Mucosa of rectum (tissue), 2 donors: ENCODE data around the gene PLEKHF1.
A peak's percentile ranks its signal among the peaks of the same experiment; 100 is the strongest.
"Not testable (repeated sequence)": the region's sequence is repeated elsewhere in the genome, so short reads cannot be mapped to it uniquely, and the experiment has no call there.

ENCODE experiments used
- H3K27ac ChIP-seq, 2 donors: one replicate each; pipeline ENCODE4 v1.7.0; 2013; ENCODE audit warnings: inconsistent platforms in 2 of 2, low read depth in 2 of 2, low read length in 2 of 2
- H3K27me3 ChIP-seq, 2 donors: one replicate each; pipeline ENCODE4 v1.7.0; 2013; ENCODE audit warnings: low read length in 2 of 2; ENCODE audit not compliant: control insufficient read depth in 2 of 2, insufficient read depth in 2 of 2
- H3K36me3 ChIP-seq, 2 donors: one replicate each; pipeline ENCODE4 v1.7.0; 2013; ENCODE audit warnings: low read length in 2 of 2; ENCODE audit not compliant: control insufficient read depth in 2 of 2, insufficient read depth in 2 of 2
- H3K4me1 ChIP-seq, 2 donors: one replicate each; pipeline ENCODE4 v1.7.0; 2013; ENCODE audit warnings: low read length in 2 of 2, mild to moderate bottlenecking in 1 of 2; ENCODE audit not compliant: control insufficient read depth in 2 of 2, insufficient read depth in 2 of 2
- H3K4me3 ChIP-seq, 2 donors: one replicate each; pipeline ENCODE4 v1.7.0; 2013; ENCODE audit warnings: low read length in 2 of 2
- H3K9ac ChIP-seq, 2 donors: one replicate each; pipeline ENCODE4 v1.7.0; 2013; ENCODE audit warnings: low read length in 2 of 2, low read depth in 1 of 2, mild to moderate bottlenecking in 1 of 2
- H3K9me3 ChIP-seq, 2 donors: one replicate each; pipeline ENCODE4 v1.7.0; 2013; ENCODE audit warnings: low read length in 2 of 2; ENCODE audit not compliant: control insufficient read depth in 2 of 2
- donor health status: healthy.
- donor health status: Normal muscosa, but diverticular disease.

The PLEKHF1 gene

GRCh38 chr19:29624489-29625185 lies 40.6 kb upstream of the PLEKHF1 start:
- no peak overlapping the region for H3K4me3 ChIP-seq
- H3K9ac ChIP-seq = no peak overlapping the region
- no peaks in the 10 kb centered on the region for H3K27me3 ChIP-seq
- H3K36me3 ChIP-seq = no peaks in the 10 kb centered on the region
- no peaks in the 10 kb centered on the region for H3K4me1 ChIP-seq
- peak overlapping the region in 1 of 2 donors; percentile 23 for H3K27ac ChIP-seq
- no peaks in the 10 kb centered on the region for H3K9me3 ChIP-seq

- Histone ChIP-seq H3K27ac (no peak overlapping the region), H3K27me3 (no peaks in the 10 kb centered on the region), H3K9ac (no peak overlapping the region)
Observed at GRCh38 chr19:29625186-29625651, 40.0 kb upstream of the PLEKHF1 start.

GRCh38 chr19:29626386-29626785 lies 38.9 kb upstream of the PLEKHF1 start:
- no peak overlapping the region for H3K9ac ChIP-seq
- H3K4me3 ChIP-seq = no peak overlapping the region
- no peaks in the 10 kb centered on the region for H3K27me3 ChIP-seq
- no peaks in the 10 kb centered on the region for H3K9me3 ChIP-seq
- H3K27ac ChIP-seq = no peak overlapping the region
- H3K36me3 ChIP-seq = no peaks in the 10 kb centered on the region
- H3K4me1 ChIP-seq = no peaks in the 10 kb centered on the region

More at GRCh38 chr19:29625186-29625651, 40.0 kb upstream of the PLEKHF1 start:
- Histone ChIP-seq H3K4me1 (no peaks in the 10 kb centered on the region), H3K9me3 (no peaks in the 10 kb centered on the region), H3K36me3 (no peaks in the 10 kb centered on the region), H3K4me3 (no peak overlapping the region)

- H3K9ac ChIP-seq, H3K4me3 ChIP-seq, H3K4me1 ChIP-seq, H3K9me3 ChIP-seq, H3K36me3 ChIP-seq, H3K27me3 ChIP-seq, H3K27ac ChIP-seq: not testable (repeated sequence)
Observed at GRCh38 chr19:29626832-29627231, 38.4 kb upstream of the PLEKHF1 start.

GRCh38 chr19:29628661-29629385 lies 36.4 kb upstream of the PLEKHF1 start:
- Histone ChIP-seq H3K9ac (no peak overlapping the region), H3K4me1 (no peaks in the 10 kb centered on the region), H3K27ac (no peak overlapping the region), H3K9me3 (no peaks in the 10 kb centered on the region), H3K36me3 (no peaks in the 10 kb centered on the region), H3K4me3 (no peak overlapping the region), H3K27me3 (no peaks in the 10 kb centered on the region)

GRCh38 chr19:29629836-29630534 lies 35.3 kb upstream of the PLEKHF1 start:
- Histone ChIP-seq H3K9me3 (no peaks in the 10 kb centered on the region), H3K27ac (no peak overlapping the region), H3K27me3 (no peaks in the 10 kb centered on the region), H3K36me3 (no peaks in the 10 kb centered on the region), H3K4me1 (no peaks in the 10 kb centered on the region), H3K9ac (no peak overlapping the region), H3K4me3 (no peak overlapping the region)

GRCh38 chr19:29630655-29631054 lies 34.6 kb upstream of the PLEKHF1 start:
- Histone ChIP-seq H3K27ac (no peak overlapping the region), H3K4me1 (no peaks in the 10 kb centered on the region), H3K9ac (no peak overlapping the region), H3K36me3 (no peaks in the 10 kb centered on the region), H3K27me3 (no peaks in the 10 kb centered on the region), H3K4me3 (no peak overlapping the region), H3K9me3 (no peaks in the 10 kb centered on the region)

- H3K27me3 ChIP-seq = no peaks in the 10 kb centered on the region
- no peaks in the 10 kb centered on the region for H3K9me3 ChIP-seq
- H3K4me1 ChIP-seq = no peaks in the 10 kb centered on the region
- H3K4me3 ChIP-seq = no peak overlapping the region
- no peaks in the 10 kb centered on the region for H3K36me3 ChIP-seq
- no peak overlapping the region for H3K9ac ChIP-seq
- no peak overlapping the region for H3K27ac ChIP-seq
Observed at GRCh38 chr19:29631450-29631849, 33.8 kb upstream of the PLEKHF1 start.

- Histone ChIP-seq H3K4me1 (no peaks in the 10 kb centered on the region), H3K27ac (no peak overlapping the region), H3K36me3 (no peaks in the 10 kb centered on the region), H3K4me3 (no peak overlapping the region), H3K27me3 (no peaks in the 10 kb centered on the region), H3K9ac (no peak overlapping the region), H3K9me3 (no peaks in the 10 kb centered on the region)
Observed at GRCh38 chr19:29634002-29634401, 31.3 kb upstream of the PLEKHF1 start.
